Sigmoid colon (tissue), 7 donors: ENCODE measurements around the gene HTR1E. TPM values are rescaled to one million over a fixed set of nuclear protein-coding genes. Genes with fewer than 3 reads are reported as not detected.

ENCODE experiments used
- DNase-seq: peaks from one replicate; pipeline ENCODE4 v3.0.0-alpha.2; 2019
- H3K27ac ChIP-seq, 4 donors: fragments of 200-600 bp; sonication (generic); one replicate each; pipeline ENCODE4 v1.5.1; 2016 to 2019; ENCODE audit warnings: mild to moderate bottlenecking in 1 of 4
- H3K27me3 ChIP-seq, 3 donors: fragments of 200-600 bp; sonication (generic); one replicate each; pipeline ENCODE4 v1.5.1; 2019; ENCODE audit warnings: mild to moderate bottlenecking in 1 of 3
- H3K36me3 ChIP-seq, 4 donors: fragments of 200-600 bp; sonication (generic); one replicate each; pipeline ENCODE4 v1.5.1; 2016 to 2019
- H3K4me1 ChIP-seq, 4 donors: fragments of 200-600 bp; sonication (generic); one replicate each; pipeline ENCODE4 v1.5.1; 2017 to 2019
- H3K4me3 ChIP-seq, 4 donors: fragments of 200-600 bp; sonication (generic); one replicate each; pipeline ENCODE4 v1.5.1; 2017 to 2019; ENCODE audit warnings: mild to moderate bottlenecking in 2 of 4, moderate library complexity in 1 of 4
- H3K9me3 ChIP-seq, 4 donors: fragments of 200-600 bp in 3 of 4; sonication (generic) in 3 of 4; one replicate each; pipeline versions ENCODE4 v1.5.1 to v1.6.1; 2013 to 2019
- CTCF ChIP-seq, 4 experiments: fragments of 450-650 bp in 3 of 4; fragments of 200-600 bp in 1 of 4; IDR thresholded peaks; one replicate each; pipeline ENCODE4 v1.5.1; 2016 to 2019; ENCODE audit warnings: antibody characterized with exemption in 4 of 4, mild to moderate bottlenecking in 3 of 4, moderate library complexity in 2 of 4
- EP300 ChIP-seq, 4 donors: sonication (generic); formaldehyde crosslinking; IDR thresholded peaks; one replicate each; pipeline ENCODE4 v1.6.1; 2017; ENCODE audit warnings: antibody characterized with exemption in 4 of 4
- POLR2A ChIP-seq, 2 donors: fragments of 450-650 bp; IDR thresholded peaks; one replicate each; pipeline ENCODE4 v1.6.1; 2016; ENCODE audit warnings: antibody characterized with exemption in 2 of 2, mild to moderate bottlenecking in 2 of 2, moderate library complexity in 2 of 2
- POLR2AphosphoS5 ChIP-seq, 4 donors: sonication (generic); formaldehyde crosslinking; IDR thresholded peaks; one replicate each; pipeline ENCODE4 v1.6.1; 2017; ENCODE audit warnings: antibody characterized with exemption in 4 of 4
- WGBS, 2 donors: extraction: QIAGEN DNeasy Blood & Tissue Kit; methylation state at CpG; one replicate each; pipeline ENCODE4 v1.1.7; 2013; 5-methylcytosine and 5-hydroxymethylcytosine counted together
- intact Hi-C: fragments of 100-400 bp; cut with DNase I; formaldehyde crosslinking; loops from one replicate; pipeline ENCODE4 v1.15.1; 2023
- polyA plus RNA-seq, 3 donors: library from polyadenylated mRNA; stranded (reverse); fragments of 200-250 nt; gene quantifications; one replicate each; pipeline ENCODE4 v1.2.3, GENCODE V29; 2013
- total RNA-seq, 4 donors: library from RNA; depleted of rRNA; stranded (reverse); fragments of >200 nt; gene quantifications; one replicate each; pipeline ENCODE4 v1.1.0, GENCODE V29; 2016
- donor health status: healthy with polysubstance abuse.
- donor health status: Bipolar disorder and iron deficiency.
- donor health status: healthy.

The HTR1E gene
- total and polyA plus RNA-seq, 7 donors: 0.03 TPM; not detected in 6

DNA sequence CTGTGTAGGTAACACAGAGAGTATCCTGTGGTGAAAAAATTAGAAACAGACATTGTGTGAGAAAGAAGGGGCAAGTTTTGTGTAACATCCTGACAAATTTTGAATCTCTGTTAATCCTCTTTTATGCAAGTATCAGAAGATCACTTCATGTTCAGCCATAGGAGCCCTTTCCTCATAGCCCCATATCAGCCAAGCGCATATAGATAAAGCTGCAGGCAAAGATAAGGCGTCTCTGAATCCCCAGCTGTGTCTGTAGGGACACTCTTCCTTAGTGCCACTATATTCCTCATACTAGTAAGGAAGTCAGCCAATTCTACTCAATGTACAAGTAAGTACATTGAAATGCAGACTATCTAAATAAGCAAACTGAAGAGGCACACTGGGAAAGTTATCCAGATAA is 22.3 kb downstream of the HTR1E start:
- H3K36me3 ChIP-seq: no peaks in the 10 kb centered on the region
- H3K4me1 ChIP-seq: no peaks in the 10 kb centered on the region
- TF ChIP-seq POLR2AphosphoS5 (IDR thresholded peaks at IDR 0.05): no peak
- TF ChIP-seq CTCF (IDR thresholded peaks at IDR 0.05): no peak
- TF ChIP-seq POLR2A (IDR thresholded peaks at IDR 0.05): no peak
- TF ChIP-seq EP300 (IDR thresholded peaks at IDR 0.05): no peak
- no peaks in the 10 kb centered on the region for H3K27me3 ChIP-seq
- no peaks in the 10 kb centered on the region for H3K9me3 ChIP-seq
- intact Hi-C loops: no loop called here
- 89 to 92% methylated on average over 2 of the region's 2 CpGs for WGBS, 2 donors
- DNase-seq: no peak
- H3K27ac ChIP-seq: no peak overlapping the region
- H3K4me3 ChIP-seq: no peak overlapping the region

- 77 to 83% methylated on average over 8 of the region's 8 CpGs for WGBS, 2 donors
- Histone ChIP-seq H3K4me1 (no peaks in the 10 kb centered on the region), H3K27me3 (no peaks in the 10 kb centered on the region), H3K36me3 (no peaks in the 10 kb centered on the region), H3K4me3 (no peak overlapping the region), H3K27ac (no peak overlapping the region), H3K9me3 (no peaks in the 10 kb centered on the region)
- DNase-seq: no peak
- no peak for TF ChIP-seq POLR2AphosphoS5 (IDR thresholded peaks at IDR 0.05)
- no peak for TF ChIP-seq POLR2A (IDR thresholded peaks at IDR 0.05)
- no peak for TF ChIP-seq CTCF (IDR thresholded peaks at IDR 0.05)
- no peak for TF ChIP-seq EP300 (IDR thresholded peaks at IDR 0.05)
- intact Hi-C loops: no loop called here
Measured at GRCh38 chr6:86961455-86962200, 24.3 kb downstream of the HTR1E start.

- DNase-seq: no peak
- H3K9me3 ChIP-seq: no peaks in the 10 kb centered on the region
- no peak overlapping the region for H3K27ac ChIP-seq
- H3K27me3 ChIP-seq: no peaks in the 10 kb centered on the region
- 88 to 92% methylated on average over 2 of the region's 2 CpGs for WGBS, 2 donors
- H3K36me3 ChIP-seq: no peaks in the 10 kb centered on the region
- H3K4me3 ChIP-seq: no peak overlapping the region
- TF ChIP-seq EP300 (IDR thresholded peaks at IDR 0.05) (no peak), POLR2A (IDR thresholded peaks at IDR 0.05) (no peak), POLR2AphosphoS5 (IDR thresholded peaks at IDR 0.05) (no peak), CTCF (IDR thresholded peaks at IDR 0.05) (no peak)
- intact Hi-C loops: no loop called here
- no peaks in the 10 kb centered on the region for H3K4me1 ChIP-seq
Measured at GRCh38 chr6:86963352-86963751, 26.0 kb downstream of the HTR1E start.

DNA sequence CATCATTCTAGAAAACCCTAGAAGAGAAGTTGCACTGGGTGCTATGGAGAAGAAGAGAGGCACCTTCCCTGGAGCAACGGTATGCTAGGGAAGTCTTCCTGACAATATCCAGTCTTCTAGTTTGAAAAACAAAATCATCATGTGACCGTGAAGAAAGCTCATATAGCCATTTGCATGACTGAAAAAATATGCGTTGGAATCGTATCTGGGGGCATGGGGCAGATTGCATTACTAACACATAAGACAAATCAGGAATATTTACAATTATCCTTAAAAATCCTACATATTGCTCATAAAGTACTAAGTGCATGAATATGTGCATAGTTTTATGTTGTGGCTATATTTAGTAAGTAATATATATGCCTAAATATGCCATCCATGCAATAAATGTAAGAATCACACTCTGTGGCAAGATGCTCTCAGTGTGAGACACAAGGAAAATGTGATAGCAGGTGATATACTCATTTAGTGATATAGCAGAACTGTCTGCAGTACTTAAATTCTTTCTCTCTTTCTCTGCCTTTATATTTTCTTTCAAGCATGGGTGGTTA is 26.8 kb downstream of the HTR1E start:
- H3K27me3 ChIP-seq: no peaks in the 10 kb centered on the region
- DNase-seq: no peak
- no peak overlapping the region for H3K4me3 ChIP-seq
- intact Hi-C loops: no loop called here
- H3K4me1 ChIP-seq: no peaks in the 10 kb centered on the region
- no peak overlapping the region for H3K27ac ChIP-seq
- no peaks in the 10 kb centered on the region for H3K9me3 ChIP-seq
- TF ChIP-seq CTCF (IDR thresholded peaks at IDR 0.05): no peak
- TF ChIP-seq POLR2AphosphoS5 (IDR thresholded peaks at IDR 0.05): no peak
- TF ChIP-seq POLR2A (IDR thresholded peaks at IDR 0.05): no peak
- no peak for TF ChIP-seq EP300 (IDR thresholded peaks at IDR 0.05)
- no peaks in the 10 kb centered on the region for H3K36me3 ChIP-seq
- 75 to 82% methylated on average over 4 of the region's 4 CpGs for WGBS, 2 donors
